Measurements from ENCODE around the gene TP53TG5. TPM values are rescaled to one million over a fixed set of nuclear protein-coding genes. Genes with fewer than 3 reads are reported as not detected.

TP53TG5 gene
- total and polyA plus RNA-seq, 4 donors, result 0.03 to 0.28 TPM; not detected in 2

DNA sequence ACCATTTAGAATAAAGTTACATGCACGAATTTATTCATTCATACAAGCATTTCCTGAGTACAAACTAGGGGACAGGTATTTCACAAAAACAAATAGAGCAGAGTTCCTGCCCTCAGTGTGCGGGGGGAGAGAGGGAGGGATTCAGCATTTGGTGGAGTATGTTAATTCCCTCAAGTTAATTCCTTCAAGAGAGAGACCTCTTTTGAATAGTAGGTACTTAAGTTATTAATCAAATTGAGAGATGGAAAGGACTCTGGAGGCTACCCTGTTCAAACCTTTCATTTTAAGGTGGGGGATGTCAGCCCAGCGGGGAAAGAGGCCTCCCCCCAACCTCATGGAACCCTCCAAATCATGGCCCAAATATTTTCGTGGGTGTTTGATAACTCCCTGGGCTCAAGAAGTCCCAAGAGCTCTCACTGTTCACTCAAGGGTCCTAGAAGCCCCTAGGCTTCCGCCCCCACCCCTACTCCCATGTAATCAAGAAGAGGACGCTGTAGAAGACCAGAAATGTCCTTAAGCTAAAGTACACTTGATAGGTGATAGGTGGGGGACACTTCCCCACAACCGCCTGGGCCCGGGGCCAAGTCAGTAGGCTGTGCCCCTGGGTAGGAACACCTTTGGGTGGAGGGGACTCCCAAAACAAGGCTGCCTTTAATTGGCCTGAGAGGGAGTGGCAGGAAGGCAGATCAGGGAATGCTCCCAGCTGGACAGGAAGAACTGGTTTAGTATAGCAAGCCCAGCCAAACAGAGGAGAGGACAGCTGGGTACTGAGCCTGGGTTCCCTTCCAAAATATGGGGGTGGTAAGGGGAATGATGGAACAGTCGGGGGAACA, 32.8 kb downstream of the TP53TG5 start:
- TF ChIP-seq, protein P1, sequence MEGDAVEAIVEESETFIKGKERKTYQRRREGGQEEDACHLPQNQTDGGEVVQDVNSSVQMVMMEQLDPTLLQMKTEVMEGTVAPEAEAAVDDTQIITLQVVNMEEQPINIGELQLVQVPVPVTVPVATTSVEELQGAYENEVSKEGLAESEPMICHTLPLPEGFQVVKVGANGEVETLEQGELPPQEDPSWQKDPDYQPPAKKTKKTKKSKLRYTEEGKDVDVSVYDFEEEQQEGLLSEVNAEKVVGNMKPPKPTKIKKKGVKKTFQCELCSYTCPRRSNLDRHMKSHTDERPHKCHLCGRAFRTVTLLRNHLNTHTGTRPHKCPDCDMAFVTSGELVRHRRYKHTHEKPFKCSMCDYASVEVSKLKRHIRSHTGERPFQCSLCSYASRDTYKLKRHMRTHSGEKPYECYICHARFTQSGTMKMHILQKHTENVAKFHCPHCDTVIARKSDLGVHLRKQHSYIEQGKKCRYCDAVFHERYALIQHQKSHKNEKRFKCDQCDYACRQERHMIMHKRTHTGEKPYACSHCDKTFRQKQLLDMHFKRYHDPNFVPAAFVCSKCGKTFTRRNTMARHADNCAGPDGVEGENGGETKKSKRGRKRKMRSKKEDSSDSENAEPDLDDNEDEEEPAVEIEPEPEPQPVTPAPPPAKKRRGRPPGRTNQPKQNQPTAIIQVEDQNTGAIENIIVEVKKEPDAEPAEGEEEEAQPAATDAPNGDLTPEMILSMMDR (IDR thresholded peaks at IDR 0.05; ENCODE audit: control extremely low read depth, extremely low read depth), result no peak
- H3K36me3 ChIP-seq (ENCODE audit: control insufficient read depth in 4 of 4, insufficient read depth in 4 of 4, low read length in 4 of 4), result peaks cover 0 to 3% (median 0%) of the 10 kb centered on the region in 4 donors
- ATAC-seq (ENCODE audit: insufficient read depth, low FRiP score), result no peak
- H3K9ac ChIP-seq (ENCODE audit: insufficient read depth in 1 of 2, low read length in 2 of 2), result no peak overlapping the region
- H3K9me3 ChIP-seq (ENCODE audit: control insufficient read depth in 4 of 4, insufficient read depth in 3 of 4, low read length in 3 of 4), result no peaks in the 10 kb centered on the region
- H3K27me3 ChIP-seq (ENCODE audit: control insufficient read depth in 3 of 3, insufficient read depth in 3 of 3, low read length in 2 of 3), result no peaks in the 10 kb centered on the region
- DNase-seq, result peak; percentile 70 to 84 (median 76)
- 55 to 76% methylated on average over 9 of the region's 9 CpGs for WGBS, 2 donors
- no peak overlapping the region for H3K4me3 ChIP-seq
- H3K4me1 ChIP-seq (ENCODE audit: control insufficient read depth in 5 of 5, insufficient read depth in 5 of 5, low read length in 5 of 5), result peaks cover 0 to 40% (median 11%) of the 10 kb centered on the region in 5 donors
- H3K27ac ChIP-seq (ENCODE audit: low read depth in 1 of 2, low read length in 1 of 2), result peak overlapping the region; percentile 89 to 96

DNA sequence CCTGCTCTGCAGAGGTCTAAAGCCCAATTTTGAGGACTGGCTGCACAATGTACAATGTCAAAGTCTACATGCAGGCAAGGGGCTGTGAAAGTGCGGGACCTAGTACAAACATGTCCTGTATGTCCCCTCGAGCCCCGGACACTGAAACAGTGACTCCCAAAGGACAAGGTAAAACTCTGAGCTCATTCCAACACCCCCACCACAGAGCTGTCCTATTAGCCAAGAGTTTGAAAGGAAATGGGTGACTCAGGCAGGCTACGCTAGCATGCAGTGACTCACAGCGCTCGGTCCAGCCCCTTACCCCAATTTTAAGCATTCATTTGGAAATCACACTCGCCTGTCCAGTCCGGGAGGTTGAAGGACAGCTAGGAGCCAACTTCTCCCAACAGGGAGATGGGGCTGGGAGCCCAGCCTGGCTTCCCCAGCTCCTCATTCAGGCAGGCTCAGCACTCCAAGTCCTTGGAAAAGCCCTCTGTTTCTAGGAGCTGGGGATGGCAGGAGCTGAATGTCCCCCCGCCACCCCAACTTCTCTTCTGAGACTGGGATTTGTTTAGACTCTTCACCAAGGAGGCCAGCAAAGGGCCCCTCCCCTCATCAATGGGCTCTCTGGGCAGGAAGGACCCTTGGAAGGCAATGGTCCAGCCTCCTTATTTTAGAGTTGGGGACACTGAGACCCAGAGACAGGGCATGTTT, 33.8 kb downstream of the TP53TG5 start:
- Histone ChIP-seq H3K9ac (ENCODE audit: insufficient read depth in 1 of 2, low read length in 2 of 2) (no peak overlapping the region), H3K27ac (ENCODE audit: low read depth in 1 of 2, low read length in 1 of 2) (peak overlapping the region; percentile 84 to 89), H3K4me3 (no peak overlapping the region), H3K9me3 (ENCODE audit: control insufficient read depth in 4 of 4, insufficient read depth in 3 of 4, low read length in 3 of 4) (no peaks in the 10 kb centered on the region), H3K4me1 (ENCODE audit: control insufficient read depth in 5 of 5, insufficient read depth in 5 of 5, low read length in 5 of 5) (peaks cover 0 to 40% (median 14%) of the 10 kb centered on the region in 5 donors), H3K27me3 (ENCODE audit: control insufficient read depth in 3 of 3, insufficient read depth in 3 of 3, low read length in 2 of 3) (no peaks in the 10 kb centered on the region), H3K36me3 (ENCODE audit: control insufficient read depth in 4 of 4, insufficient read depth in 4 of 4, low read length in 4 of 4) (peaks cover 0 to 3% (median 0%) of the 10 kb centered on the region in 4 donors)
- DNase-seq (no peak), ATAC-seq (ENCODE audit: insufficient read depth, low FRiP score) (peak; percentile 39)
- TF ChIP-seq, protein P1 (IDR thresholded peaks at IDR 0.05; ENCODE audit: control extremely low read depth, extremely low read depth), result no peak
- 35 to 54% methylated on average over 9 of the region's 9 CpGs for WGBS, 2 donors

DNA sequence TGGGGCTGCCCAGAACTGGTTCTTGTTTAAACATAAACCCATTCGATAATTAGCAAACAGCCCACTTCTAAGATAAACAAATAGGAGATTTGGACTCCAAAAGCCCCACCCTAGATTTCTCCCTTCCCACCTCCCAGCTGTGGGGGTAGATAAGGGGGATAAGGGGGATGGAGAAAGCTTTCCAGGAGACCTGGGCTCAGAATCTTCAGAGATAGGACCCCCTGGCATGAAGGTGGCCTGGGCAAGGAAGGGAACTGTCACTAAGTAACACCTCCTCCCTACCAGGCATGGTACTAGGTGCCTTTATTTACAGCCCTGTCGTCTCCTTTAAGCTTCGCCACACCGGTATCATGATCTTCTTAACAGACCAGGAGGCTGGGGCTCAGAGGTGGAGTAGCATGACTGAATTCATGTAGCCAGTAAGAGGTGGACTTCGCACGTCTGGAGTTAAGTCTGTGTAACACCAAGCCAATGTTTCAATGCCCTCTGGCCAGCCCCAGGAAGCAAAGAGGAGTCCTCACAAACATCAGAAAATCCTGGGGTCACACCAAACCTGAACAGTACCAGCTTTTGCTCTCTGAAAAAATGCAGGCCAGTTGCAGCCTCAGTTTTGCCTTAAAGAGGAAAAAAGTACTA, 34.5 kb downstream of the TP53TG5 start:
- Histone ChIP-seq H3K9ac (ENCODE audit: insufficient read depth in 1 of 2, low read length in 2 of 2) (no peak overlapping the region), H3K4me1 (ENCODE audit: control insufficient read depth in 5 of 5, insufficient read depth in 5 of 5, low read length in 5 of 5) (peaks cover 0 to 40% (median 17%) of the 10 kb centered on the region in 5 donors), H3K9me3 (ENCODE audit: control insufficient read depth in 4 of 4, insufficient read depth in 3 of 4, low read length in 3 of 4) (no peaks in the 10 kb centered on the region), H3K36me3 (ENCODE audit: control insufficient read depth in 4 of 4, insufficient read depth in 4 of 4, low read length in 4 of 4) (peaks cover 0 to 6% (median 1%) of the 10 kb centered on the region in 4 donors), H3K4me3 (no peak overlapping the region), H3K27ac (ENCODE audit: low read depth in 1 of 2, low read length in 1 of 2) (peak overlapping the region; percentile 84 to 89), H3K27me3 (ENCODE audit: control insufficient read depth in 3 of 3, insufficient read depth in 3 of 3, low read length in 2 of 3) (no peaks in the 10 kb centered on the region)
- DNase-seq (peak in 2 of 3 donors; percentile 49 to 53), ATAC-seq (ENCODE audit: insufficient read depth, low FRiP score) (no peak)
- WGBS, 2 donors, result 56 to 82% methylated on average over 6 of the region's 6 CpGs
- TF ChIP-seq, protein P1 (IDR thresholded peaks at IDR 0.05; ENCODE audit: control extremely low read depth, extremely low read depth), result no peak

All from lung (tissue), 12 donors.